A673 (cell line): ENCODE measurements around the gene GFPT1. TPM values are rescaled to one million over a fixed set of nuclear protein-coding genes. Genes with fewer than 3 reads are reported as not detected.
"Not testable (repeated sequence)": the region's sequence is repeated elsewhere in the genome, so short reads cannot be mapped to it uniquely, and the experiment has no call there.

Source experiments
- BruUV-seq: library from RNA; stranded (reverse); fragments of 400-500 nt; replicated peaks from 2 replicates; lab custom pipeline; 2021; lab: Mats Ljungman, UMichigan
- CTCF ChIA-PET: fragments of 300-600 bp; sonication (Branson Sonifier 250); formaldehyde crosslinking; loops from one replicate; lab custom pipeline; 2022; ENCODE audit warnings: antibody characterized with exemption; lab: Charles Lee
- POLR2A ChIA-PET: fragments of 300-600 bp; sonication (Branson Sonifier 250); formaldehyde crosslinking; loops from one replicate; lab custom pipeline; 2022; ENCODE audit warnings: antibody characterized with exemption; ENCODE audit not compliant: low non-redundant PET; lab: Charles Lee
- DNase-seq: peaks from one replicate; pipeline ENCODE4 v3.0.0-alpha.2; 2015; ENCODE audit warnings: low spot score
- H3K27ac ChIP-seq: fragments of 200-600 bp; sonication (generic); 2 replicates; pipeline ENCODE4 v1.5.1; 2016; ENCODE audit warnings: mixed run types, low read depth, mild to moderate bottlenecking, mixed read lengths, antibody characterized with exemption, low read length; ENCODE audit not compliant: poor library complexity, severe bottlenecking
- H3K27me3 ChIP-seq: fragments of 200-600 bp; sonication (generic); replicated peaks from 2 replicates; pipeline ENCODE4 v1.6.1; 2017; ENCODE audit warnings: mixed run types, low read depth, mild to moderate bottlenecking, mixed read lengths, antibody characterized with exemption, low read length; ENCODE audit not compliant: insufficient read depth, poor library complexity
- H3K36me3 ChIP-seq: fragments of 200-600 bp; sonication (generic); 2 replicates; pipeline ENCODE4 v1.6.1; 2016; ENCODE audit warnings: mixed run types, mild to moderate bottlenecking, mixed read lengths, antibody characterized with exemption, low read length; ENCODE audit not compliant: insufficient read depth, poor library complexity, severe bottlenecking
- H3K4me1 ChIP-seq: fragments of 200-600 bp; sonication (generic); 2 replicates; pipeline ENCODE4 v1.6.1; 2017; ENCODE audit warnings: mixed run types, mild to moderate bottlenecking, mixed read lengths, antibody characterized with exemption, low read length; ENCODE audit not compliant: insufficient read depth, poor library complexity, severe bottlenecking
- H3K4me3 ChIP-seq: fragments of 200-600 bp; sonication (generic); 2 replicates; pipeline ENCODE4 v1.5.1; 2016; ENCODE audit warnings: low read depth, mixed run types, mild to moderate bottlenecking, mixed read lengths, low read length; ENCODE audit not compliant: poor library complexity, severe bottlenecking
- H3K9me3 ChIP-seq: fragments of 200-600 bp; sonication (generic); 2 replicates; pipeline ENCODE4 v1.6.1; 2016; ENCODE audit warnings: mixed run types, low read depth, mild to moderate bottlenecking, mixed read lengths, antibody characterized with exemption, low read length; ENCODE audit not compliant: poor library complexity, severe bottlenecking
- EZH2 ChIP-seq: fragments of 200-600 bp; sonication (generic); IDR thresholded peaks from 2 replicates; pipeline ENCODE4 v1.6.1; 2017; ENCODE audit warnings: borderline replicate concordance, low read depth, mild to moderate bottlenecking, mixed read lengths, antibody characterized with exemption, low read length; ENCODE audit not compliant: poor library complexity, severe bottlenecking
- intact Hi-C: fragments of 100-400 bp; cut with micrococcal nuclease; formaldehyde crosslinking; loops from one replicate; pipeline ENCODE4 v1.10.0; 2022; ENCODE audit not compliant: unreplicated experiment
- total RNA-seq: library from RNA; stranded (reverse); gene quantifications from 2 replicates; pipeline ENCODE4 v1.2.3, GENCODE V29; 2021
- TF ChIP-seq, protein P1 (sequence below): fragments of 300-800, 200-600 bp; sonication (generic); conservative IDR thresholded peaks from 2 replicates; pipeline ENCODE4 v1.5.1; 2017; ENCODE audit warnings: low read depth, mild to moderate bottlenecking, antibody characterized with exemption, low read length, moderate library complexity, mixed read lengths

GFPT1 gene
- total RNA-seq, 1 experiment from 2014 or later: 53.0 TPM

- no TSS peak for BruUV-seq
- TF ChIP-seq, protein P1, sequence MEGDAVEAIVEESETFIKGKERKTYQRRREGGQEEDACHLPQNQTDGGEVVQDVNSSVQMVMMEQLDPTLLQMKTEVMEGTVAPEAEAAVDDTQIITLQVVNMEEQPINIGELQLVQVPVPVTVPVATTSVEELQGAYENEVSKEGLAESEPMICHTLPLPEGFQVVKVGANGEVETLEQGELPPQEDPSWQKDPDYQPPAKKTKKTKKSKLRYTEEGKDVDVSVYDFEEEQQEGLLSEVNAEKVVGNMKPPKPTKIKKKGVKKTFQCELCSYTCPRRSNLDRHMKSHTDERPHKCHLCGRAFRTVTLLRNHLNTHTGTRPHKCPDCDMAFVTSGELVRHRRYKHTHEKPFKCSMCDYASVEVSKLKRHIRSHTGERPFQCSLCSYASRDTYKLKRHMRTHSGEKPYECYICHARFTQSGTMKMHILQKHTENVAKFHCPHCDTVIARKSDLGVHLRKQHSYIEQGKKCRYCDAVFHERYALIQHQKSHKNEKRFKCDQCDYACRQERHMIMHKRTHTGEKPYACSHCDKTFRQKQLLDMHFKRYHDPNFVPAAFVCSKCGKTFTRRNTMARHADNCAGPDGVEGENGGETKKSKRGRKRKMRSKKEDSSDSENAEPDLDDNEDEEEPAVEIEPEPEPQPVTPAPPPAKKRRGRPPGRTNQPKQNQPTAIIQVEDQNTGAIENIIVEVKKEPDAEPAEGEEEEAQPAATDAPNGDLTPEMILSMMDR: no peak
- no peak for TF ChIP-seq EZH2
- CTCF ChIA-PET: no interaction called here
- Histone ChIP-seq H3K36me3 (peaks cover 3% of the 10 kb centered on the region), H3K4me3 (no peak overlapping the region), H3K27me3 (no peaks in the 10 kb centered on the region), H3K4me1 (no peaks in the 10 kb centered on the region), H3K9me3 (no peaks in the 10 kb centered on the region), H3K27ac (no peak overlapping the region)
- no peak for DNase-seq
- POLR2A ChIA-PET: no interaction called here
- intact Hi-C loops: no loop called here
Measured at GRCh38 chr2:69429491-69430183, 42.6 kb upstream of the GFPT1 start.

DNA sequence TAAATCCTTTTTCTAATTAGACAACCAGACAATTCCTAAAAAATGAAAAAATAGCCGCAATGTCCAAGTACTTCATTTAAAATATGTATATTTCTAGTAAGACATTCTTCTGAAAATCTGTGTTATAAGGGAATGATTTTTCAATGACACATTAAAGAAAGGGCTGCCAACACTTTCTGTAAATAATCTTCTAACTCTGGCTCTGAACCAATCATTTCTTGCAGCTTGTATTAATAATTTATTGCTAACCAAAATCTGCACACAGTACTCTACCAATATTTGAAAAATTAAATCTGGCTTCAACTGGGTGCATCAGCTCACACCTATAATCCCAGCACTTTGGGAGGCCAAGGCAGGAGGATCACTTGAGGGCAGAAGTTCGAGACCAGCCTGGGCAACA, 42.0 kb upstream of the GFPT1 start:
- no peak for DNase-seq
- intact Hi-C loops: no loop called here
- no peak overlapping the region for H3K4me3 ChIP-seq
- no peaks in the 10 kb centered on the region for H3K9me3 ChIP-seq
- H3K36me3 ChIP-seq: peaks cover 3% of the 10 kb centered on the region
- ChIA-PET CTCF (no interaction called here), POLR2A (no interaction called here)
- TF ChIP-seq EZH2: no peak
- TF ChIP-seq, protein P1: no peak
- no peaks in the 10 kb centered on the region for H3K4me1 ChIP-seq
- BruUV-seq: no TSS peak
- no peaks in the 10 kb centered on the region for H3K27me3 ChIP-seq
- no peak overlapping the region for H3K27ac ChIP-seq

DNA sequence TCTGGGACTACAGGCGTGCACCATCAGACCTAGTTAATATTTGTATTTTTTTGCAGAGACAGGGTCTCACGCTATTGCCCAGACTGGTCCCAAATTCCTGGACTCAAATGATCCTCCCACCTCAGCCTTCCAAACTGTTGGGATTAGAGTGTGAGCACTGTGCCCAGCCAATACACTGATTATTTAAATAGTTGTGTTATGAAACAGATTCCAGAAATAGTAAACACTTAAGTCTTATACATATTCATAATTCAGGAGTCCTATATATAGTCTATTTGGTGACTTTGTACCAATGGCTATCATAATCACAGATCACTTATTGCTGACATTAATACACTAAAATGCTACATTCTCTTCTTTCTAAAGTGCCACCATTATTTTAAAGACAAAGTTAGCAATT, 37.4 kb upstream of the GFPT1 start:
- Histone ChIP-seq H3K9me3 (no peaks in the 10 kb centered on the region), H3K27ac (no peak overlapping the region), H3K36me3 (peaks cover 3% of the 10 kb centered on the region), H3K4me3 (no peak overlapping the region), H3K4me1 (no peaks in the 10 kb centered on the region), H3K27me3 (no peaks in the 10 kb centered on the region)
- BruUV-seq: no TSS peak
- intact Hi-C loops: no loop called here
- CTCF ChIA-PET: no interaction called here
- no peak for DNase-seq
- TF ChIP-seq EZH2: no peak
- POLR2A ChIA-PET: no interaction called here

DNA sequence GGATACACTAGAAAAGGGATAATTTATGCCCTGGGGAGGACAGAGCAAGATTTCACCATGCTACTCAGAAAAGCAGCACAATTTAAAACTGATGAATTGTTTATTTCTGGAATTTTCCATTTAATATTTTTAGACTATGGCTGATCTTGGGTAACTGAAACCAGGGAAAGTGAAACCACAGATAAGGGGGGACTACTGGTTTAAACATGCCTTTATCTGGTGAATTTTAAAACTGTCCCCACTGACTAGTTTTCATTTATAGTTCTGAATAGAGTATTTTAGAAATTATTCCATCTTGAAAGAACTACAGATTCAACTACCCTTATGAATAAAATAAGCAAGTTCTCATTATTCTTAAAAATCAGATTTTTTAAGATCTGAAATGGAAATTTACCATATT, 35.2 kb upstream of the GFPT1 start:
- BruUV-seq: no TSS peak
- CTCF ChIA-PET: no interaction called here
- DNase-seq: no peak
- Histone ChIP-seq H3K36me3 (peaks cover 8% of the 10 kb centered on the region), H3K27ac (no peak overlapping the region), H3K4me3 (no peak overlapping the region), H3K27me3 (no peaks in the 10 kb centered on the region), H3K4me1 (no peaks in the 10 kb centered on the region), H3K9me3 (no peaks in the 10 kb centered on the region)
- POLR2A ChIA-PET: no interaction called here
- no peak for TF ChIP-seq EZH2
- TF ChIP-seq, protein P1: no peak
- intact Hi-C loops: no loop called here

DNA sequence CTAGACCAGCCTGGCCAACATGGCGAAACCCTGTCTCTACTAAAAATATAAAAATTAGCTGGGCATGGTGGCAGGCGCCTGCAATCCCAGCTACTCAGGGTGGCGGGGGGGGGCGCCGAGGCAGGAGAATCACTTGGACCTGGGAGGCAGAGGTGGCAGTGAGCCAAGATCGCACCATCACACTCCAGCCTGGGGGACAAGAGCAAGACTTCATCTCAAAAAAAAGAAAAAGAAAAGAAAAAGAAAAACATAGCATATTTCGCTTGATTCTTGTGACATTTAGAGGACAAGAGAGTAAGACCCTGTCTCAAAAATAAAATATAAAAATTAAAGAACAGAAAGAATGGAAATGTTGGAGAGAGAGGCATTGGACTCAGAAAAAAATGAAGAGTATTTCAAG, 32.1 kb upstream of the GFPT1 start:
- H3K4me1 ChIP-seq, BruUV-seq, H3K4me3 ChIP-seq, DNase-seq, CTCF ChIA-PET, H3K27me3 ChIP-seq, intact Hi-C loops, H3K9me3 ChIP-seq, H3K27ac ChIP-seq, POLR2A ChIA-PET: not testable (repeated sequence)
- H3K36me3 ChIP-seq: peaks cover 18% of the 10 kb centered on the region
